HepG2 (cell line): ENCODE measurements around the gene SYT13. TPM values are rescaled to one million over a fixed set of nuclear protein-coding genes. Genes with fewer than 3 reads are reported as not detected.

Experiments
- ATAC-seq: fragments of 200-7000 bp; cut with Tn5 transposase; 3 replicates; pipeline ENCODE4 v1.9.1; 2020; ENCODE audit warnings: mild to moderate bottlenecking, moderate library complexity
- BruUV-seq: library from RNA; stranded (reverse); fragments of 400-500 nt; replicated peaks from 2 replicates; lab custom pipeline; 2021; lab: Mats Ljungman, UMichigan
- CTCF ChIA-PET: fragments of 300-600 bp; formaldehyde crosslinking; extraction: SDS; loops from one replicate; lab custom pipeline; 2021; ENCODE audit warnings: low total read pairs, inconsistent platforms, low intra/inter-chr PET ratio; lab: Yijun Ruan, JAX
- POLR2A ChIA-PET: fragments of 350-600 bp; sonication (Branson Sonifier 250); formaldehyde crosslinking; loops from one replicate; lab custom pipeline; 2020; ENCODE audit warnings: antibody characterized with exemption, inconsistent platforms; lab: Yijun Ruan, JAX
- DNase-seq: peaks from one replicate; pipeline ENCODE4 v3.0.0-alpha.2; 2015; ENCODE audit warnings: low spot score
- FAIRE-seq: peaks from 3 replicates; lab custom pipeline; 2011; peaks lifted over from hg19 to GRCh38; lab: Jason Lieb, UNC
- H2AFZ ChIP-seq: one replicate; pipeline ENCODE4 v1.6.1; 2011; ENCODE audit warnings: low read length, inconsistent platforms
- H3K27ac ChIP-seq: fragments of 300-600 bp; 3 replicates; pipeline ENCODE4 v1.8.0; 2011; ENCODE audit warnings: mixed run types, mild to moderate bottlenecking, mixed read lengths, low read length, inconsistent platforms; ENCODE audit not compliant: insufficient read depth; ENCODE audit errors: extremely low read length
- H3K27me3 ChIP-seq, 2 experiments: fragments of 200-600 bp in 1 of 2; 2 replicates in 1 of 2; 3 replicates in 1 of 2; pipeline versions ENCODE4 v1.6.0 to v1.8.0; 2011; ENCODE audit warnings: low read length in 2 of 2, mild to moderate bottlenecking in 2 of 2, moderate library complexity in 2 of 2, inconsistent platforms in 1 of 2; ENCODE audit not compliant: insufficient read depth in 2 of 2, control insufficient read depth in 1 of 2
- H3K36me3 ChIP-seq, 2 experiments: fragments of 200-600 bp in 1 of 2; replicated peaks in 1 of 2; 2 replicates in 1 of 2; 3 replicates in 1 of 2; pipeline versions ENCODE4 v1.5.1 to v1.8.0; 2011; ENCODE audit warnings: low read length in 2 of 2, inconsistent platforms in 1 of 2; ENCODE audit not compliant: insufficient read depth in 2 of 2, control insufficient read depth in 1 of 2
- H3K4me1 ChIP-seq: 2 replicates; pipeline ENCODE4 v1.5.1; 2012; ENCODE audit warnings: low read length, inconsistent platforms; ENCODE audit not compliant: insufficient read depth
- H3K4me2 ChIP-seq: 2 replicates; pipeline ENCODE4 v1.6.0; 2011; ENCODE audit warnings: low read depth, low read length, inconsistent platforms
- H3K4me3 ChIP-seq, 3 experiments: fragments of 200-600 bp in 1 of 3; sonication (generic), shearing (Covaris generic) in 1 of 3; replicated peaks in 1 of 3; 2 replicates each; pipeline ENCODE4 v1.5.1; 2011 to 2016; ENCODE audit warnings: low read length in 3 of 3, inconsistent platforms in 2 of 3, low read depth in 2 of 3, mild to moderate bottlenecking in 2 of 3, control low read depth in 1 of 3, mixed read lengths in 1 of 3; ENCODE audit not compliant: insufficient read depth in 1 of 3
- H3K79me2 ChIP-seq: one replicate; pipeline ENCODE4 v1.6.1; 2011; ENCODE audit warnings: low read length, inconsistent platforms; ENCODE audit not compliant: insufficient read depth
- H3K9ac ChIP-seq: 2 replicates; pipeline ENCODE4 v1.6.0; 2011; ENCODE audit warnings: mild to moderate bottlenecking, low read depth, low read length, inconsistent platforms; ENCODE audit not compliant: insufficient read depth
- H3K9me3 ChIP-seq: 2 replicates; pipeline ENCODE4 v1.5.1; 2012; ENCODE audit warnings: mild to moderate bottlenecking, low read length
- H4K20me1 ChIP-seq: 2 replicates; pipeline ENCODE4 v1.6.0; 2011; ENCODE audit warnings: inconsistent platforms, mild to moderate bottlenecking, low read length, moderate library complexity; ENCODE audit not compliant: insufficient read depth
- AGO1 ChIP-seq: fragments of 200-400 bp; formaldehyde crosslinking; IDR thresholded peaks from 2 replicates; pipeline ENCODE4 v1.6.1; 2017; ENCODE audit warnings: mild to moderate bottlenecking, low read depth, low read length, moderate library complexity; ENCODE audit not compliant: poor library complexity, severe bottlenecking
- ARNT2 ChIP-seq: sonication (generic); formaldehyde crosslinking; IDR thresholded peaks from 2 replicates; pipeline ENCODE4 v1.8.0; 2022; ENCODE audit warnings: mild to moderate bottlenecking, low read depth, missing genetic modification reagents, moderate library complexity
- CBX1 ChIP-seq: IDR thresholded peaks from one replicate; pipeline ENCODE4 v1.6.1; 2016; ENCODE audit warnings: antibody characterized with exemption, low read depth
- GZF1 ChIP-seq: sonication (generic); formaldehyde crosslinking; IDR thresholded peaks from 2 replicates; pipeline ENCODE4 v1.5.1; 2020; ENCODE audit warnings: mild to moderate bottlenecking, missing genetic modification reagents
- RFXAP ChIP-seq: sonication (generic); formaldehyde crosslinking; IDR thresholded peaks from 2 replicates; pipeline ENCODE4 v1.4.0; 2020; ENCODE audit warnings: missing genetic modification reagents, borderline replicate concordance
- ZFP62 ChIP-seq: sonication (generic); formaldehyde crosslinking; IDR thresholded peaks from 2 replicates; pipeline ENCODE4 v1.4.0; 2020; ENCODE audit warnings: missing genetic modification reagents
- ZMYM2 ChIP-seq: sonication (generic); formaldehyde crosslinking; IDR thresholded peaks from 2 replicates; pipeline ENCODE4 v1.8.0; 2022; ENCODE audit warnings: mild to moderate bottlenecking, missing genetic modification reagents
- ZNF367 ChIP-seq: sonication (generic); formaldehyde crosslinking; IDR thresholded peaks from 2 replicates; pipeline ENCODE4 v1.4.0; 2020; ENCODE audit warnings: missing genetic modification reagents, borderline replicate concordance
- ZNF816 ChIP-seq: sonication (generic); formaldehyde crosslinking; IDR thresholded peaks from 2 replicates; pipeline ENCODE4 v1.8.0; 2022; ENCODE audit warnings: missing genetic modification reagents, mild to moderate bottlenecking, borderline replicate concordance
- WGBS: methylation state at CpG from one replicate; pipeline ENCODE4 v1.1.6; 2017; ENCODE audit warnings: low lambda C conversion rate; 5-methylcytosine and 5-hydroxymethylcytosine counted together
- in situ Hi-C: cut with HindIII; loops from 2 replicates; pipeline ENCODE4 v1.10.0; 2017; ENCODE audit warnings: low pct_unique_long_range_greater_than_20kb; ENCODE audit not compliant: extremely low pct_ligation_motif_present
- intact Hi-C: fragments of 100-400 bp; cut with micrococcal nuclease; formaldehyde crosslinking; loops from one replicate; pipeline ENCODE4 v1.10.0; 2022; ENCODE audit not compliant: unreplicated experiment
- polyA plus RNA-seq, 8 experiments: library from polyadenylated mRNA; depleted of rRNA in 3 of 8; stranded (reverse) in 7 of 8; unstranded in 1 of 8; fragments of >200 nt; fragmentation: Illumina TruSeq in 4 of 8; extraction: Trizol in 4 of 8; gene quantifications; 2 replicates each; pipeline versions ENCODE4 v1.2.1 to v1.2.3, GENCODE V29; 2011 to 2016; ENCODE audit warnings: low read depth in 4 of 8, missing spikeins in 1 of 8, mixed read lengths in 1 of 8; ENCODE audit not compliant: insufficient read depth in 1 of 8
- total RNA-seq, 5 experiments: library from RNA; depleted of rRNA; stranded (reverse); fragments of >200 nt; fragmentation: Illumina TruSeq; extraction: Trizol; gene quantifications; 2 replicates each; pipeline ENCODE4 v1.2.3, GENCODE V29; 2016; ENCODE audit warnings: low read depth in 1 of 5
- TF ChIP-seq, protein P1 (sequence below): sonication (generic); formaldehyde crosslinking; IDR thresholded peaks from 2 replicates; pipeline ENCODE4 v1.8.1; 2023; ENCODE audit warnings: mild to moderate bottlenecking, moderate library complexity, missing genetic modification reagents
- TF ChIP-seq, protein P2 (sequence below): sonication (generic); formaldehyde crosslinking; conservative IDR thresholded peaks from 2 replicates; pipeline ENCODE4 v1.4.0; 2020; ENCODE audit warnings: missing genetic modification reagents
- TF ChIP-seq, protein P3 (sequence below): IDR thresholded peaks from 2 replicates; pipeline ENCODE4 v1.6.1; 2016

SYT13 gene
- total and polyA plus RNA-seq, 2 of the 13 experiments (the other 11 are each of a cell fraction or from before 2014, with no cell fraction given) = 0.02 to 0.13 TPM

DNA sequence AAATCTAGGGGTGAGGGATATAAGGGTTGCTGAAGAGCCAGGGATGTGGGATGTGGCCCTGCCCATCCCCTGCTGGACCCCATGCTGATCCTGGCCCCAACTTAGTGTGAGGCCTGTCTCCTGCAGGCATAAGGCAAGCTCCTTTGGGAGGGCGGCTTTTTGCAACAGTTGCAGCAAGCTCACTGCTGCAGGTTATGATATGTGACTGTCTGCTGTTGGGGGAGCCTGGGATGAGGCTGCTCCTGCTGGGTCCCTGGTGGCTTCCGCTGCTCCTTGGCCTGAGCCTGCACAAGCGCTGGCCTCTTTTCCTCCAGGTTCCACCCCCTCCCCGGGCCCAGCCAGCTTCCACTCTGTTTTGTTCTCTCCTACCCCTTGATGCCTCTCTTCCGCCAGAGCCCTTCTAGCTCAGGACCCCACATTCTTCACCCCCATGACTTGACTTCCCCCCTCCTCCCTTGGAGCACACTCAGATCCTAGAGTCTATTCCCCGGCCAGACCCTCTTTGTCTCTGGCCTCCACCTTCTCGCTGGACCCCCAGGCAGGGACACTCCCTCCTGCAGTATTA lies 35.0 kb upstream of the SYT13 start:
- no peak overlapping the region for H3K27ac ChIP-seq
- in situ Hi-C loops = loop anchor here (10.0 kb wide), 1 partner anchor 216 kb away; no protein-coding TSS in a partner anchor
- no peaks in the 10 kb centered on the region for H3K4me1 ChIP-seq
- ATAC-seq (no peak), FAIRE-seq (no peak), DNase-seq (no peak)
- H2AFZ ChIP-seq = no peak overlapping the region
- no peaks in the 10 kb centered on the region for H3K9me3 ChIP-seq
- H3K4me2 ChIP-seq = no peak overlapping the region
- intact Hi-C loops = no loop called here
- H3K36me3 ChIP-seq = no peaks in the 10 kb centered on the region
- 14% methylated on average over 6 of the region's 7 CpGs for WGBS
- no peak overlapping the region for H3K9ac ChIP-seq
- H3K79me2 ChIP-seq = no peaks in the 10 kb centered on the region
- no TSS peak for BruUV-seq
- TF ChIP-seq GZF1 (CRISPR knock-in tag) = no peak
- TF ChIP-seq, protein P1, sequence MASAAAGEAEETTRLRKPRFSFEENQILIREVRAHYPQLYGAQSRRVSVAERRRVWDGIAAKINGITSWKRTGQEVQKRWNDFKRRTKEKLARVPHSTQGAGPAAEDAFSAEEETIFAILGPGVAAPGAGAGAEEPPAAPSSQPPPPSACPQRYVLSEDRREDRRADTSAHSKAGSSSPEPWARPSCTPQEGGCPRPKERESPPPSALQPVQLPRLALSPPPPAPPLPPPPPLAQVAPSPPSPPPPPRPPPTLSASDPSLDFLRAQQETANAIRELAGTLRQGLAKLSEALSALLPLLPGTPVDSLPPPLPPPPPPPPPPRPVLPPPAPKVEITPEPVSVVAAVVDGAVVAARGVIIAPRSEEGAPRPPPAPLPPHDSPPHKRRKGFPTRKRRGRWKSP (CRISPR knock-in tag) = no peak
- H4K20me1 ChIP-seq = no peaks in the 10 kb centered on the region
- ChIA-PET CTCF (no interaction called here), POLR2A (no interaction called here)
- no peak overlapping the region for H3K4me3 ChIP-seq
- peaks cover 3 to 21% of the 10 kb centered on the region in 2 experiments; a peak in 2 of 5 replicates for H3K27me3 ChIP-seq

DNA sequence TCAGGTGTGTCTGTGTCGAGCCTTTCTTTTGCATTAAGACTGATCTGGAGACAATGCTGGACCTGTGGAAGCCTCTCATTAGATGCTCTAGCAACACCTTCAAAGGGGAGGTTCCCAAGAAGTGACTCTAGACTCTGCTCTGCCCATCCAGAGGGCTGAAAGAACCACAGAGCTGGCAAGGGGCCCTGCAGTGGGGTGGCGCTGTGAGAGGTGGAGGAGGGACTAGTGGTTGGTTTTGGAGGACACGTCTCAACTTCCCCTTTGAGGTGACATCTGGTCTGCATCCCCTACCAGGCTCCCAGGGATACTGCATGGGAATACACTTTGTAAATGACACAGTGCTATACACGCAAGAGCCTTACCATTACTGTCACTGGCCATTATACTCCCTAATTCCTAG lies 34.2 kb upstream of the SYT13 start:
- ChIA-PET CTCF (no interaction called here), POLR2A (no interaction called here)
- H3K79me2 ChIP-seq = no peaks in the 10 kb centered on the region
- DNase-seq (no peak), ATAC-seq (no peak), FAIRE-seq (no peak)
- H4K20me1 ChIP-seq = no peaks in the 10 kb centered on the region
- H3K9me3 ChIP-seq = no peaks in the 10 kb centered on the region
- H2AFZ ChIP-seq = no peak overlapping the region
- H3K4me1 ChIP-seq = no peaks in the 10 kb centered on the region
- no peak overlapping the region for H3K4me2 ChIP-seq
- H3K36me3 ChIP-seq = no peaks in the 10 kb centered on the region
- no TSS peak for BruUV-seq
- TF ChIP-seq AGO1 (no peak), ZNF816 (CRISPR knock-in tag) (no peak), CBX1 (no peak), RFXAP (CRISPR knock-in tag) (no peak), ZFP62 (no peak), ZNF367 (CRISPR knock-in tag) (no peak), ARNT2 (CRISPR knock-in tag) (no peak), ZMYM2 (CRISPR knock-in tag) (no peak)
- TF ChIP-seq, protein P2, sequence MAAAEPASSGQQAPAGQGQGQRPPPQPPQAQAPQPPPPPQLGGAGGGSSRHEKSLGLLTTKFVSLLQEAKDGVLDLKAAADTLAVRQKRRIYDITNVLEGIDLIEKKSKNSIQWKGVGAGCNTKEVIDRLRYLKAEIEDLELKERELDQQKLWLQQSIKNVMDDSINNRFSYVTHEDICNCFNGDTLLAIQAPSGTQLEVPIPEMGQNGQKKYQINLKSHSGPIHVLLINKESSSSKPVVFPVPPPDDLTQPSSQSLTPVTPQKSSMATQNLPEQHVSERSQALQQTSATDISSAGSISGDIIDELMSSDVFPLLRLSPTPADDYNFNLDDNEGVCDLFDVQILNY (CRISPR knock-in tag) = no peak
- TF ChIP-seq, protein P3, sequence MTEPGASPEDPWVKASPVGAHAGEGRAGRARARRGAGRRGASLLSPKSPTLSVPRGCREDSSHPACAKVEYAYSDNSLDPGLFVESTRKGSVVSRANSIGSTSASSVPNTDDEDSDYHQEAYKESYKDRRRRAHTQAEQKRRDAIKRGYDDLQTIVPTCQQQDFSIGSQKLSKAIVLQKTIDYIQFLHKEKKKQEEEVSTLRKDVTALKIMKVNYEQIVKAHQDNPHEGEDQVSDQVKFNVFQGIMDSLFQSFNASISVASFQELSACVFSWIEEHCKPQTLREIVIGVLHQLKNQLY (CRISPR knock-in tag) = no peak
- WGBS = 0% methylated on average over 3 of the region's 4 CpGs
- in situ Hi-C loops = loop anchor here (10.0 kb wide), 1 partner anchor 216 kb away; no protein-coding TSS in a partner anchor
- intact Hi-C loops = no loop called here
- H3K27ac ChIP-seq = no peak overlapping the region
- H3K4me3 ChIP-seq = no peak overlapping the region
- H3K9ac ChIP-seq = no peak overlapping the region
- H3K27me3 ChIP-seq = peaks cover 3 to 21% of the 10 kb centered on the region in 2 experiments; a peak in 2 of 5 replicates
